ENCODE data around the gene ALDH5A1. TPM values are rescaled to one million over a fixed set of nuclear protein-coding genes. Genes with fewer than 3 reads are reported as not detected.

Gene ALDH5A1
- total and polyA plus RNA-seq, 2 of the 13 experiments (the other 11 are each of a cell fraction or from before 2014, with no cell fraction given) = 12.8 to 32.5 TPM

GRCh38 chr6:24494821-24495795, at the start of gene ALDH5A1 (continued):
- no peak for TF ChIP-seq SNAPC2 (CRISPR knock-in tag; IDR thresholded peaks at IDR 0.05)
- TF ChIP-seq ATF7-NPFF (CRISPR knock-in tag; IDR thresholded peaks at IDR 0.05; ENCODE audit: low read depth) = peak; percentile 84; the same call in 1 of the 2 replicates
- no peak for TF ChIP-seq HOXA9 (CRISPR knock-in tag; IDR thresholded peaks at IDR 0.05; ENCODE audit: borderline replicate concordance)
- TF ChIP-seq SP4 (CRISPR knock-in tag; IDR thresholded peaks at IDR 0.05) = 0 out of 2 replicates have a peak, but pooled peaks have one; percentile 18
- TF ChIP-seq KLF15 (CRISPR knock-in tag; IDR thresholded peaks at IDR 0.05; ENCODE audit: borderline replicate concordance) = no peak
- 0 out of 2 replicates have a peak, but pooled peaks have one; percentile 19 for TF ChIP-seq ZHX2 (IDR thresholded peaks at IDR 0.05; ENCODE audit: low read depth)
- peak; percentile 89; the same call in 1 of the 2 replicates for TF ChIP-seq ZHX2 (CRISPR knock-in tag; IDR thresholded peaks at IDR 0.05; ENCODE audit: borderline replicate concordance)
- TF ChIP-seq ZMYM2 (CRISPR knock-in tag; IDR thresholded peaks at IDR 0.05) = no peak; the same call in 1 of the 2 replicates
- no peak for TF ChIP-seq ZNF275 (CRISPR knock-in tag; IDR thresholded peaks at IDR 0.05; ENCODE audit: borderline replicate concordance)
- TF ChIP-seq HNRNPL (IDR thresholded peaks at IDR 0.05; ENCODE audit: low read depth, low read length) = 0 out of 2 replicates have a peak, but pooled peaks have one; percentile 57
- TF ChIP-seq SAFB2 (CRISPR knock-in tag; IDR thresholded peaks at IDR 0.05; ENCODE audit: borderline replicate concordance, low read depth) = peak; percentile 52; the same call in 1 of the 2 replicates
- TF ChIP-seq TCF7 (IDR thresholded peaks at IDR 0.05; ENCODE audit: low read depth) = no peak
- peak; percentile 29 for TF ChIP-seq RARA (CRISPR knock-in tag; IDR thresholded peaks at IDR 0.05)
- TF ChIP-seq SNAPC4 (CRISPR knock-in tag; IDR thresholded peaks at IDR 0.05) = no peak

Measured in HepG2 (cell line).